H1 (cell line): ENCODE data around the gene KLHDC7B.

ENCODE experiments used
- EZH2 ChIP-seq: fragments of 200-600 bp; sonication (generic); IDR thresholded peaks from 2 replicates; pipeline ENCODE4 v1.7.1; 2012; ENCODE audit warnings: low read depth, mild to moderate bottlenecking, moderate library complexity, low read length, inconsistent platforms; ENCODE audit not compliant: severe bottlenecking
- TF ChIP-seq, protein P1 (sequence below), 3 experiments: IDR thresholded peaks; 1 replicate in 2 of 3; 2 replicates in 1 of 3; pipeline versions ENCODE4 v1.5.1 to v1.6.1; 2011; ENCODE audit warnings: low read length in 3 of 3, mild to moderate bottlenecking in 3 of 3, inconsistent platforms in 2 of 3, low read depth in 1 of 3, moderate library complexity in 1 of 3; ENCODE audit not compliant: insufficient read depth in 1 of 3; ENCODE audit errors: control extremely low read depth in 1 of 3

- TF ChIP-seq EZH2, result no peak
- TF ChIP-seq, protein P1, sequence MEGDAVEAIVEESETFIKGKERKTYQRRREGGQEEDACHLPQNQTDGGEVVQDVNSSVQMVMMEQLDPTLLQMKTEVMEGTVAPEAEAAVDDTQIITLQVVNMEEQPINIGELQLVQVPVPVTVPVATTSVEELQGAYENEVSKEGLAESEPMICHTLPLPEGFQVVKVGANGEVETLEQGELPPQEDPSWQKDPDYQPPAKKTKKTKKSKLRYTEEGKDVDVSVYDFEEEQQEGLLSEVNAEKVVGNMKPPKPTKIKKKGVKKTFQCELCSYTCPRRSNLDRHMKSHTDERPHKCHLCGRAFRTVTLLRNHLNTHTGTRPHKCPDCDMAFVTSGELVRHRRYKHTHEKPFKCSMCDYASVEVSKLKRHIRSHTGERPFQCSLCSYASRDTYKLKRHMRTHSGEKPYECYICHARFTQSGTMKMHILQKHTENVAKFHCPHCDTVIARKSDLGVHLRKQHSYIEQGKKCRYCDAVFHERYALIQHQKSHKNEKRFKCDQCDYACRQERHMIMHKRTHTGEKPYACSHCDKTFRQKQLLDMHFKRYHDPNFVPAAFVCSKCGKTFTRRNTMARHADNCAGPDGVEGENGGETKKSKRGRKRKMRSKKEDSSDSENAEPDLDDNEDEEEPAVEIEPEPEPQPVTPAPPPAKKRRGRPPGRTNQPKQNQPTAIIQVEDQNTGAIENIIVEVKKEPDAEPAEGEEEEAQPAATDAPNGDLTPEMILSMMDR (IDR thresholded peaks at IDR 0.05; ENCODE audit: control extremely low read depth in 1 of 3, insufficient read depth in 1 of 3, low read depth in 1 of 3, low read length in 3 of 3), result no peak
Measured at GRCh38 chr22:50523458-50523805, 22.3 kb upstream of the KLHDC7B start.
